ENCODE data around the gene OR5F1. TPM values are rescaled to one million over a fixed set of nuclear protein-coding genes. Genes with fewer than 3 reads are reported as not detected.

The OR5F1 gene
- not detected for total RNA-seq

GRCh38 chr11:55994525-55994924 is at the start of gene OR5F1:
Gene OR5F1 (minus strand): TSS chr11:55994625. CDS start chr11:55994625, 0 bp downstream.
- DNase-seq = no peak

- DNase-seq = no peak
These were observed 32.9 kb upstream of the OR5F1 start, which contains the start of gene OR5AS1 for GRCh38 chr11:56027354-56027753. Gene OR5AS1 (plus strand): TSS chr11:56027654. CDS start chr11:56030419, 2,765 bp downstream.

- DNase-seq = no peak
These were observed 19.4 kb upstream of the OR5F1 start for GRCh38 chr11:56013805-56014204.

GRCh38 chr11:56010716-56011115 is 16.3 kb upstream of the OR5F1 start:
- no peak for DNase-seq

DNA sequence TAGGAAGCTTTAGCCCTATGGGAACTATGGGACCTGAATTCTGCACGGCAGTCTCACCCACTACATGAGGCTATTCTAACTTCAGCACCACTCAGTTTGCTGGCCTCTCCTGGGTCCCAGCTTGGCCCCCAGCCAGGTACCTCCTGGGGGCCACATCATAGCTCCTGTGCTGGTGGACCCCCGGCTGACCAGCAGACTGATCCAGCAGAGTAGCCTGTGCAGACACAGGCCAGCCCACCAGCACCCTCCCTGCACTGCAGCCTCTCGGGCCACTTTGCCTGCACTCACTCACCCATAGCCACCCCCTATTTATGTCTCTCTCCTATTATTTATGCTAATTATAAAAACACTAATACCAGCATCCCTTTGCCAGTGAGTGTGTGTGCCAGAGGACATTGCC is 23.5 kb downstream of the OR5F1 start:
- no peak for DNase-seq

- no peak for DNase-seq
These were observed 24.6 kb downstream of the OR5F1 start, which contains the start of gene OR10AG1 for GRCh38 chr11:55969845-55970244. Gene OR10AG1 (minus strand): TSS chr11:55969945. CDS start chr11:55969907, 38 bp downstream.

- DNase-seq = no peak
These were observed 26.5 kb downstream of the OR5F1 start for GRCh38 chr11:55967914-55968313.

DNA sequence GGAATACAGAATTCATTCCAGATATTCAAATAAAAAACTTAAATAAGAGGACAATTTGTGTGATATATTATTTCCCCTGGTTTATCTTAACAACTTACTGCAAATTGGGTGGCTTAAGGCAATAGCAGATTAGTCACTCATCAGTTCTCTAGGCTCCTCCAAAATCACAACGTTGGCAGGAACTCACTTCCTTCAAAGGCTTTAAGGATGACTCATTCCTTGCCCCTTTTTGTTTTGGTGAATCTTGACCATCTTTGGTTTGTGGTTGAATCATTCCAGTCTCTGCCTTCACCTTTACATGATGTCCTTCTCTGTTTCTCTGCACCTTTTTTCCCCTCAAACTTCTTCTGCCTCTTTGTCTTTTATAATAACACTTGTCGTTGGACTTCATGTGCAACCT is 28.0 kb downstream of the OR5F1 start:
- DNase-seq = no peak

DNA sequence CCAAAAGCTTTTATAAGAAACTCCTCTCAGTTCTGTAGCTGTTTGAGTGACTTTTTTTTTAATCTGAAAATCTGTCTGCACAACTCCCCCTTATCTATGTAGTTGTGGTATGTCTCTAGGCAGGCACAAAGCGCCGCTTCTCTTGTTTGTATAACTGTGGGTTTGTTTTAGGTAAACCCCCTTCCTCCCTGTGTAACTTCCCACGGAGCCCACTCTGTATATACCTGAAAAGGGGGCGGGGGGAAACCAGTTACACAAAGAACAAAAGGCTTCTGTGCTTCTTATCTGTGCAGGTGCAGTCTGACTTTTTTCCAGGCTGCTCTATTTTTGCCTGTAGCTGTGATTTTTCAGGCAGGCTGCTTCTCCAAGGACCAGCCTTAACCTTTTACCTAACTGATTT is 37.9 kb downstream of the OR5F1 start:
- DNase-seq = no peak

- DNase-seq = no peak
These were observed 45.1 kb downstream of the OR5F1 start for GRCh38 chr11:55949330-55949729.
